ENCODE results near the gene TBX10.

- no peak for TF ChIP-seq CTCF (IDR thresholded peaks at IDR 0.05; ENCODE audit: insufficient read depth, low read depth, low read length)
- no peak for TF ChIP-seq EZH2 (IDR thresholded peaks at IDR 0.05; ENCODE audit: insufficient read depth, low read length)
These were observed 22.7 kb upstream of the TBX10 start for GRCh38 chr11:67662142-67662834.
